Neuronal stem cell (in vitro differentiated cells): ENCODE results near the gene QSER1.

Experiments
- DNase-seq: peaks from one replicate; pipeline ENCODE4 v3.0.0-alpha.2; 2013; ENCODE audit warnings: low spot score
- H2AFZ ChIP-seq: one replicate; pipeline ENCODE4 v1.6.1; 2013; ENCODE audit warnings: mild to moderate bottlenecking, low read length, inconsistent platforms
- H2AK5ac ChIP-seq: 2 replicates; pipeline ENCODE4 v1.6.1; 2013; ENCODE audit warnings: low read depth, mild to moderate bottlenecking, inconsistent platforms, low read length, moderate library complexity, mixed read lengths
- H2BK120ac ChIP-seq: 2 replicates; pipeline ENCODE4 v1.6.1; 2013; ENCODE audit warnings: low read depth, mild to moderate bottlenecking, inconsistent platforms, low read length, moderate library complexity, mixed read lengths
- H2BK12ac ChIP-seq: one replicate; pipeline ENCODE4 v1.6.1; 2013; ENCODE audit warnings: low read length, inconsistent platforms
- H2BK15ac ChIP-seq: 2 replicates; pipeline ENCODE4 v1.6.1; 2013; ENCODE audit warnings: mild to moderate bottlenecking, low read length, inconsistent platforms, mixed read lengths
- H2BK5ac ChIP-seq: one replicate; pipeline ENCODE4 v1.6.1; 2013; ENCODE audit warnings: inconsistent platforms, mild to moderate bottlenecking, low read length, moderate library complexity
- H3K14ac ChIP-seq: one replicate; pipeline ENCODE4 v1.6.1; 2013; ENCODE audit warnings: low read length, inconsistent platforms
- H3K18ac ChIP-seq: 2 replicates; pipeline ENCODE4 v1.6.1; 2013; ENCODE audit warnings: low read length, inconsistent platforms
- H3K23ac ChIP-seq: 2 replicates; pipeline ENCODE4 v1.6.1; 2013; ENCODE audit warnings: low read depth, mild to moderate bottlenecking, mixed read lengths, low read length, inconsistent platforms; ENCODE audit not compliant: poor library complexity
- H3K27ac ChIP-seq: replicated peaks from 3 replicates; pipeline ENCODE4 v1.5.1; 2013; ENCODE audit warnings: low read length, inconsistent platforms
- H3K27me3 ChIP-seq, 3 experiments: 2 replicates each; pipeline ENCODE4 v1.6.1; 2013; ENCODE audit warnings: low read length in 3 of 3, mild to moderate bottlenecking in 2 of 3, inconsistent platforms in 1 of 3, low read depth in 1 of 3, mixed read lengths in 1 of 3, moderate library complexity in 1 of 3; ENCODE audit not compliant: control insufficient read depth in 3 of 3, insufficient read depth in 3 of 3
- H3K36me3 ChIP-seq, 2 donors: replicated peaks in 1 of 2; 2 replicates each; pipeline ENCODE4 v1.6.1; 2013; ENCODE audit warnings: low read length in 2 of 2; ENCODE audit not compliant: control insufficient read depth in 2 of 2, insufficient read depth in 2 of 2
- H3K4ac ChIP-seq: 2 replicates; pipeline ENCODE4 v1.6.1; 2013; ENCODE audit warnings: inconsistent platforms, mild to moderate bottlenecking, low read length, moderate library complexity
- H3K4me1 ChIP-seq, 2 donors: 1 replicate in 1 of 2; 2 replicates in 1 of 2; pipeline ENCODE4 v1.6.1; 2013; ENCODE audit warnings: low read length in 2 of 2, low read depth in 1 of 2; ENCODE audit not compliant: control insufficient read depth in 2 of 2, insufficient read depth in 1 of 2
- H3K4me2 ChIP-seq: one replicate; pipeline ENCODE4 v1.6.1; 2013; ENCODE audit warnings: mild to moderate bottlenecking, low read length, inconsistent platforms; ENCODE audit not compliant: insufficient read depth, poor library complexity, severe bottlenecking
- H3K4me3 ChIP-seq, 2 donors: 2 replicates each; pipeline ENCODE4 v1.5.1; 2013; ENCODE audit warnings: low read length in 2 of 2, mild to moderate bottlenecking in 2 of 2, inconsistent platforms in 1 of 2, moderate library complexity in 1 of 2
- H3K79me1 ChIP-seq: one replicate; pipeline ENCODE4 v1.6.1; 2013; ENCODE audit warnings: low read depth, mild to moderate bottlenecking, inconsistent platforms, low read length, moderate library complexity
- H3K9ac ChIP-seq: one replicate; pipeline ENCODE4 v1.6.1; 2013; ENCODE audit warnings: mild to moderate bottlenecking, low read depth, low read length, inconsistent platforms; ENCODE audit not compliant: poor library complexity
- H3K9me3 ChIP-seq, 2 donors: replicated peaks in 1 of 2; 2 replicates each; pipeline versions ENCODE3 to v1.6.1; 2013; ENCODE audit warnings: low read length in 2 of 2, mild to moderate bottlenecking in 2 of 2, inconsistent platforms in 1 of 2, low read depth in 1 of 2, mixed read lengths in 1 of 2, moderate library complexity in 1 of 2; ENCODE audit not compliant: control insufficient read depth in 2 of 2, insufficient read depth in 1 of 2
- H4K8ac ChIP-seq: one replicate; pipeline ENCODE4 v1.6.1; 2013; ENCODE audit warnings: low read depth, mild to moderate bottlenecking, inconsistent platforms, low read length, moderate library complexity
- H4K91ac ChIP-seq: one replicate; pipeline ENCODE4 v1.6.1; 2013; ENCODE audit warnings: low read length, low read depth, mild to moderate bottlenecking, inconsistent platforms; ENCODE audit not compliant: poor library complexity
- WGBS, 2 donors: extraction: QIAGEN DNeasy Blood & Tissue Kit; methylation state at CpG; one replicate each; pipeline ENCODE4 v1.1.7; 2013; ENCODE audit warnings: missing lambda C conversion rate in 2 of 2, mixed read lengths in 1 of 2; ENCODE audit not compliant: insufficient read length in 2 of 2, insufficient replicate concordance in 1 of 2; ENCODE audit errors: extremely low coverage in 2 of 2; 5-methylcytosine and 5-hydroxymethylcytosine counted together

QSER1 gene

GRCh38 chr11:32905028-32905667 lies 12.5 kb downstream of the QSER1 start:
- no peak overlapping the region for H2BK15ac ChIP-seq
- H3K9ac ChIP-seq, result no peak overlapping the region
- no peak overlapping the region for H4K91ac ChIP-seq
- no CpG with 5 or more reads among the region's 3 CpGs for WGBS, 2 donors
- H2AK5ac ChIP-seq, result no peak overlapping the region
- no peak overlapping the region for H2AFZ ChIP-seq
- H3K27me3 ChIP-seq, result no peaks in the 10 kb centered on the region
- H3K4ac ChIP-seq, result no peak overlapping the region
- H3K79me1 ChIP-seq, result no peaks in the 10 kb centered on the region
- H3K36me3 ChIP-seq, result peaks cover 0 to 64% of the 10 kb centered on the region in 2 donors
- H2BK5ac ChIP-seq, result no peak overlapping the region
- no peaks in the 10 kb centered on the region for H3K9me3 ChIP-seq
- H2BK120ac ChIP-seq, result no peak overlapping the region
- H3K4me1 ChIP-seq, result peaks cover 0 to 2% of the 10 kb centered on the region in 2 donors
- no peak overlapping the region for H3K4me3 ChIP-seq
- H3K18ac ChIP-seq, result no peak overlapping the region
- no peak overlapping the region for H3K23ac ChIP-seq
- no peak overlapping the region for H3K27ac ChIP-seq
- no peak overlapping the region for H3K4me2 ChIP-seq
- DNase-seq, result no peak
- no peak overlapping the region for H3K14ac ChIP-seq
- no peak overlapping the region for H4K8ac ChIP-seq
- no peak overlapping the region for H2BK12ac ChIP-seq

GRCh38 chr11:32908619-32909018 lies 16.0 kb downstream of the QSER1 start:
- no peak overlapping the region for H2AK5ac ChIP-seq
- no peaks in the 10 kb centered on the region for H3K79me1 ChIP-seq
- no peak overlapping the region for H2BK15ac ChIP-seq
- H2BK12ac ChIP-seq, result no peak overlapping the region
- no peak overlapping the region for H2AFZ ChIP-seq
- H3K18ac ChIP-seq, result no peak overlapping the region
- H3K4me2 ChIP-seq, result no peak overlapping the region
- H3K14ac ChIP-seq, result no peak overlapping the region
- H3K23ac ChIP-seq, result no peak overlapping the region
- peaks cover 0 to 62% of the 10 kb centered on the region in 2 donors for H3K36me3 ChIP-seq
- H3K4ac ChIP-seq, result no peak overlapping the region
- no peak overlapping the region for H4K91ac ChIP-seq
- no peak overlapping the region for H4K8ac ChIP-seq
- no CpG with 5 or more reads among the region's 6 CpGs for WGBS, 2 donors
- DNase-seq, result no peak
- no peaks in the 10 kb centered on the region for H3K9me3 ChIP-seq
- H2BK120ac ChIP-seq, result no peak overlapping the region
- no peaks in the 10 kb centered on the region for H3K27me3 ChIP-seq
- no peak overlapping the region for H3K9ac ChIP-seq
- H3K4me1 ChIP-seq, result peaks cover 0 to 2% of the 10 kb centered on the region in 2 donors
- H3K27ac ChIP-seq, result no peak overlapping the region
- H2BK5ac ChIP-seq, result no peak overlapping the region
- no peak overlapping the region for H3K4me3 ChIP-seq

- Histone ChIP-seq H3K14ac (no peak overlapping the region), H3K27me3 (no peaks in the 10 kb centered on the region), H3K79me1 (no peaks in the 10 kb centered on the region), H2BK120ac (no peak overlapping the region), H3K27ac (no peak overlapping the region), H2BK15ac (no peak overlapping the region), H4K8ac (no peak overlapping the region), H3K4me2 (no peak overlapping the region), H3K36me3 (peaks cover 3 to 55% of the 10 kb centered on the region in 2 donors), H2AK5ac (no peak overlapping the region), H3K23ac (no peak overlapping the region), H3K9ac (no peak overlapping the region), H2AFZ (no peak overlapping the region), H3K4ac (no peak overlapping the region), H3K4me3 (no peak overlapping the region), H3K4me1 (no peaks in the 10 kb centered on the region), H3K18ac (no peak overlapping the region), H2BK12ac (no peak overlapping the region), H3K9me3 (no peaks in the 10 kb centered on the region), H4K91ac (no peak overlapping the region), H2BK5ac (no peak overlapping the region)
- WGBS, 2 donors, result no CpG with 5 or more reads among the region's 3 CpGs
- DNase-seq, result no peak
Observed at GRCh38 chr11:32911413-32911812, 18.8 kb downstream of the QSER1 start.

DNA sequence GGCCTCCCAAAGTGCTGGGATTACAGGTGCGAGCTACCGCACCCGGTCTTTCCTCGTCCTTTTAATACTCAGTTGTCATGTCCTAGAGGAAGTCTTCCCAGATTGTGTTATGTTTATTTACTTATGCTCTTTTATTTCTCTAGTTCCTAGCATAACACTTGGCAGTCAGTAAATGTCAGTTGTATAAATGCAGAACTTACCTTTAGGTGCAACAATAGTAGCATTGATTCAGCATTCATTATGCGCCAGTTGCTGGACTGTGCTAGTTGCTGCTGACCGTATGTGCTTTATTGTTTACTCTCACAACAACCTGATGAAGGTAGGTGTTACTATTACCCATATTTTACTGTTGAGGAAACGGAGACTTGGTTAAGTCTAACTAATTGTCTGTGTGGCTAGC lies 20.8 kb downstream of the QSER1 start:
- H3K14ac ChIP-seq, result no peak overlapping the region
- H4K8ac ChIP-seq, result no peak overlapping the region
- no peak overlapping the region for H2BK5ac ChIP-seq
- no peak for DNase-seq
- no peak overlapping the region for H4K91ac ChIP-seq
- no peak overlapping the region for H3K4me2 ChIP-seq
- no peak overlapping the region for H3K27ac ChIP-seq
- H3K4me1 ChIP-seq, result no peaks in the 10 kb centered on the region
- H2BK120ac ChIP-seq, result no peak overlapping the region
- H3K4ac ChIP-seq, result no peak overlapping the region
- peaks cover 3 to 49% of the 10 kb centered on the region in 2 donors for H3K36me3 ChIP-seq
- WGBS, 2 donors, result no CpG with 5 or more reads among the region's 7 CpGs
- H3K18ac ChIP-seq, result no peak overlapping the region
- H3K9me3 ChIP-seq, result no peaks in the 10 kb centered on the region
- H2AFZ ChIP-seq, result no peak overlapping the region
- no peak overlapping the region for H3K23ac ChIP-seq
- no peak overlapping the region for H2BK12ac ChIP-seq
- no peak overlapping the region for H2AK5ac ChIP-seq
- no peak overlapping the region for H2BK15ac ChIP-seq
- no peak overlapping the region for H3K4me3 ChIP-seq
- H3K27me3 ChIP-seq, result no peaks in the 10 kb centered on the region
- H3K79me1 ChIP-seq, result peaks cover 2% of the 10 kb centered on the region
- no peak overlapping the region for H3K9ac ChIP-seq
